GM21723 (cell line): ENCODE results near the gene REEP1.
"Not testable (repeated sequence)": the region's sequence is repeated elsewhere in the genome, so short reads cannot be mapped to it uniquely, and the experiment has no call there.

Experiments used
- ATAC-seq: cut with Tn5 transposase; IDR thresholded peaks from one replicate; pipeline ENCODE4 v1.9.1; 2021; ENCODE audit warnings: mild to moderate bottlenecking, moderate library complexity; ENCODE audit not compliant: unreplicated experiment

REEP1 gene

DNA sequence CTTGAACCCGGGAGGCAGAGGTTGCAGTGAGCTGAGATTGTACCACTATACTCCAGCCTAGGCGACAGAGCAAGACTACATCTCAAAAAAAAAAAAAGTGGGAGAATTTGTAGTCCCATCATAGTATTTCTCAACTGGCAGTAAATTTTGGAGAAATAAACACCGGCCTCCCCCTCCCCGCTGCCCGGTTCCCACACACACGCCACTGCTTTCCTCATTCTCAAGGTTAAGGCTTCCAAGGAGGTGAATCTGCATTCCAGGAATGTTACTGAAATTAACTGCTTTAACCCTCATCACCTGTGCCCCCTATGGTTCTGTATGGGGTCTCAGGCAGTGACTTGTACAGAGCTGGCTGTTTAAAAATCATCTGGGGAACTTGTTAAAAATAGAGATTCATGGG, 88.2 kb downstream of the REEP1 start:
- no peak for ATAC-seq

DNA sequence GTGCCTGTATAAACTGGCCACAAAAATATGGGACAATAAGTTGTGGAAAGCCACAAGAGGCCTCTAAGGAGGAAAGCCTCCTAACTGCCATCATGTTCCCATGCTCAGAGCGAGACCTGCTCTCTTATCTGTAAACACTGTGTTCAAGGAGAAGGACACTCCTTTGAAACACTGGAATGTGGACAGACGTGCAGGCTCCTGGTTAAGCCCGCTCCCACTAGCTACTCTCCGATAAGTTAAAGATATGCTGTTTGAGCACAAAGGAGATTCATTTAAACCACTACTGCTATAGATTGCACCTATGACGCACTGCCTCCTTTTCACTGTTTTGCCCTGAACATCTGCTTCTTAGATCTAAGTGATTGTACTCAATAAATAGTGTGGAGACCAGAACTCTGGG, 92.2 kb downstream of the REEP1 start:
- ATAC-seq = not testable (repeated sequence)

DNA sequence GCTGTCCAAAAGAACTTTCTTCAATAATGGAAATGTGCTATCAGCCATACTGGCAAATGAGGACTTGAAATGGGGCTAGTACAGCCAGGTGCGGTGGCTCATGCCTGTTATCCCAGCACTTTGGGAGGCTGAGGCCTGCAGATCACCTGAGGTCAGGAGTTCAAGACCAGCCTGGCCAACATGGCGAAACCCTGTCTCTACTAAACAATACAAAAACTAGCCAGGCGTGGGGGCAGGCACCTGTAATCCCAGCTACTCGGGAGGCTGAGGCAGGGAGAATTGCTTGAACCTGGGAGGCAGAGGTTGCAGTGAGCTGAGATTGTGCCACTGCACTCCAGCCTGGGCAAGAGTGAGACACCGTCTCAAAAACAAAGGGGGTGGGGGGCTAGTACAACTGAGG, 92.6 kb downstream of the REEP1 start:
- not testable (repeated sequence) for ATAC-seq

DNA sequence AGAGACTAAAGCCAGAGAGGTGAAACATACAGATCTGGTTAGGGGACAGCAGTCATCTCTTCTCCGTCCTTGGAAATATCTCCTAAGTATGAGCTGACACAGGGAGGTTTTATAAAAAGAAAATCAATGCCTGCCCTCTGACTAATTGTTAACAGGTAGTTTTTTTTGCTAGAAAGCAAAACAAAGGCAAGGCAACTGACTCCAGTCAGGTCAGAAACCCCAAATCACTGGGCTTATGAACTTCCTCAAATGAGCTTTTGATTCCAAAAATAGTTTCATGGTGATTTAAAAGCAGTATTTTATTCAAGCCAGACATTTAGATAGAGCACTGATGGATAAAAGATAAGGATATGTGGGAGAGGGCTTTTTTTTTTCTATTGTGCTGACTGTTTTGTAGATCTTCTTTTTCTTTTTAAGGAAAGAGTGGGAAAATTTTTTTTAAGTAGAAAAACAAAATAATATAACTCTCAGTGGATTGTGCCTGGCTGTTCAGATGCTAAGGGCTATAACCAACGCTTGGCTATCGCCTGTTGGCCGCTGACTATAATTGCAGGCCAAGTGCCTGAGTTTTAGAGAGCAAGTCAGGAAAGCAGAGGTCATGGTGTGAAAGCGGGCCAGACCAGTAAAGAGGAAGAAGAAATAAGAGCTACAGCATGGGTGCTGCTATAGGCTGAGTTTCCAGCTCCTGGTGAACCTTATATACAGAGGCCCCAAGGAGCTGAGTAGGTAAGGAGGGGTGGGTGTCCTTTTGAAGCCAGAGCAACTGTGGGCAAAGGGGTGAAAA, 93.3 kb downstream of the REEP1 start:
- ATAC-seq = no peak

DNA sequence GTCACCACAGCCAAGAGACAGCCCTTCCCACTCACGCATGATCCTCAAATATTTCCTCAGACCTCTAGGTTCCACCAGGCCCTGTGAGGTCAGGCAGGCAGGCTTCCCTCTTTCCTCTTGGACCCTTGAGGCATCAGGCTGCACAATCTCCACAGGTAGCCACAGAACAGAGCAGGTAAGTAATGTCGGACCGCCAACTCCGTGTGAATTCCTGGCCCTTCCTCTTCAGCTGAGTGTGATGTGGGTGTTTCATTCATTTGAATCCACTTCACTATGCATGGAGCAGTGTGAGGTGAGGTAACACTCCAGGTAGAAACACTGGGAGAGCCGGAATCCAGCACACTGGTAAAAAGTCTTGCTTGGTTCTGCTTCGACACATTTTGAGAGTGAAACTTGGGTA, 94.2 kb downstream of the REEP1 start:
- no peak for ATAC-seq

DNA sequence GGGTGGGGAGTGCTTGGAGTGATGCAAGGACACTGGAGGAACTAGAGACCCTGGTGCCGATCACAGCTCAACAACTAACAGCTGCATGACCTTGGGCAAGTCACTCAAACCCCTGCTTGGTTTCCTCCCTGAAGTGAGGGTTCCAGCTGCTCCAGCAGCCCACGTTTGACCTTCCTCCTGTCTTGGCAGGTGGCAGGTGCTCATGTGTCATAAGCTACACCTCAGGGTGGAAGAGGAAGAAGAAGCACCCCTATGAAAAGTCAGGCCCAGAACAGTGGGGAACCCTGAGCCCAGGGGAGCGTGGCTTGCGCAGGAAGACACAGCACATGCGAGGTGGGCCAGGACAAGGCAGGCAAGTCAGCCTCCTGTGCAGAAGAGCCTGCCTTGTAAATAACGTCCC, 95.8 kb downstream of the REEP1 start:
- ATAC-seq = no peak

DNA sequence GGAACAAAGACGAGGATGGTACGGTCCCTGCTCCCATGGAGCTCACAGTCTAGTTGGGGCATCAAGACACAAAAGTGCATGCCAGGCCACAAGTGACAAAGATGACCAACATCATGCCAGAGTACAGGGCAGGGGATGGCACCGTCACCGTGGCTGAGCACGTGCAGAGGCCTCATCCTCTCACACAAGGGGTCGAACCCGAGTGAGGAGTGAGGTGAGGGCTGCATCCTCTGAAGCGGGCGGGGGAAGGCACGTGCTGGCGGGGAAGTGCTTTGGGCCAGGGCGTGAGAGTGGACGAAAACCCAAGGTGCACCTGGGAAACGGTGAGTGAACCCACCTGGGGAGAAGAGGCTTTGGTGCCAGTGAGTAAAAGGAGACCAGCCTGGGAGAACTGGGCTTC, 97.2 kb downstream of the REEP1 start:
- ATAC-seq = no peak

DNA sequence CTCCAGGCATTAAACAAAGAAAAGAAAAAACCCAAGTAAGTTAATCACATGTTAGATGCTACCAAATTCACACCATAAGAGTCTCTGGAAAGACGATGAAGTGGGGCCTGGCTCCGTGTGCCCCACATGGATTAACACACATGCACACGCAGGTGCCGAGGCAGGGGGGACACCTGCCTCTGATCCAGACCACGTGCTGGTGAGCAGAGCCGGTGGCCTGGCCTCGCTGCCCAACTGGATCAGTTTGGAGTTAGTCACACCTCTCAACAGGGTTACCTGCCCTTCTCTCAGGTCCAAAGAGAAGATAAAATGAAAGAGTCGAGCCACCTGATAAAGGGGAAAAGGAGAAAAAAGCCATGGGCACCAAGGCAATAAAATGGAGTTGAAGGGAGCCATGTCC, 97.7 kb downstream of the REEP1 start:
- ATAC-seq = no peak

DNA sequence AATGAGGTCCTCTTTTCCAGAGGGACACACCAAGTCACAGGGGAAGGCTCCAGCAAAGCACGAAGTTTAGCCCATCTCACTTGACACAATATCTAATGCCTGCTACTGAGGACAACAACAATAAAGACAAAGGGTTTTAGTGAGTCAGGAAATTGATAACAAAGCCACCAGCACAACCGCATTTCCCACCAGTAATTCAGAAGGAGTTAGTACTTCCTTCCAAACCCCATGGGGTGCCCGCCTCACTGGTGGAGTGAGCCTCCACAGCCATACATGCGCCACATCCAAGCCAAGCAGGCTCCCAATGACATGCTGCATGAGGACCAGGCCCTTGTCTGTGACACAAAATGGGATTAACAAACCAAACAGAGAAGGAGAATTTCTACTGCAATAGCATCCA, 98.1 kb downstream of the REEP1 start:
- no peak for ATAC-seq

DNA sequence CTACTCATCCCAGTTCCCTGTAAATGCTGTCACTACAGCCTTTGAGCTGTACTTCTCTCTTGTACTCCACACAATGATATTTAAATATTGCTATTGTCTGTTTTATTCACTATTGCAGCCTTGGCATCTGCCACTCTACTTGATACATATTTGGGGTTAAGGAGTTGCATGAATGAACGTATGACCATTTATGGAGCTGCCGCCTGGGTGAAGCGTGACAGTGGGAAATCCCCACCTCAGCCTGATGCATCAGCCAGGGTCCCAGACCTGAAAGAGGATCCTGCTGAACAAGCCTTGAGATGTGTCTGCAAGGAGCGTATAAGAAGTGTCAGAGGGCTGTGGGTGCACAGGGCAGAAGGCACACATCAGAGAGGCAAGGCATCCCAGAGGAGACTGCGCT, 99.1 kb downstream of the REEP1 start:
- peak; percentile 86 for ATAC-seq

DNA sequence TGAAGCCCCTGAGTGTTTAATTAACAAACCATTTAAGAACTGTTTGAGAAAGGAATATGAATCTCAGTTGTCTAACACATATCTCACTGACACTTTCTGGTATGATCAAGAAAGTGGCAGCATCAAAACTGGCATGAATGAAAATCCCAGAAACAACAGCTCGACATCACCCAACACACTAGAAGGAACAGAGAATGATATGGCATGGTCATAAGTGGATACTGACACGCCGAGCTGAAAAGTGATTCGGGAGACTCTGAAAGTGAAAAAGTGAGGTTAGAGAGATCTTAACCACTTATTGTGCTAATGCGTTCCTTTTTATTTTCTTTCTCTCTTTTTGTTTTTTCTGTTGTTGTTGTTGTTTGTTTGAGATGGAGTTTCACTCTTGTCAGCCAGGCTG, 100.3 kb downstream of the REEP1 start:
- no peak for ATAC-seq

DNA sequence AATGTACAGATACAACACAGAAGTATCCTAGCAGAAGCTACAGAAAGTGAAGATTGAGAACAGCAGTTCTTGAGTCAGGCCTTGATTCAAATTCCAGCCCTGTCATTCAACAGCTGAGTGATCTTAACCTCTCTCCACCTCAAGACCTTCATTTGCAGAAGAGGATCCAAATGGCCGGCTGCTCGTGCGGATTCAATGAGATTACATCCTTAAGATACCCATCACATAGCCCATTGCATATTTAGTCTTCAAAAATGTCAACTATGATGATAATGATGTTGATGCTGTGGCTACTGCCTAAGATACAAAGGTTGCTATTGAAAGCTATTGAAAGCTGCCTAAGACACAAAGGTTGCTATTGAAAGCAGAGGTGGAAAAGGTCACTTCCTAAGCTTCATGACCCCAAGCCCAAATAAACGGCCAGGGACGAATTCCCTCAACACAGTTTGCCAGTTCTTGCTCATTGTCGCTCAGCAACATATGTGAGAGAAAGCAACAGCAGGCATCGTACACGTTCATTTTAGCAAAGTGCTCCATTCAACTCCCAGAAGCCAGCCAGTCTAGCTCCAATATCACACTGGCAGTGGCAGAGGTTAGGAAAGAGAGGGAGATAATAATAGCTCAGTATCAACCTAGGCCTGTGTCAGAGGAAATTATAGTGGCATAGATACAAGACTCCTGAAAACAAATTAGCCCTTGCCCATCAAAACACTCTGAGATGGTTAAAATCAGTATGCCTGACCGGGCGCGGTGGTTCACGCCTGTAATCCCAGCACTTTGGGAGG, 102.0 kb downstream of the REEP1 start:
- ATAC-seq = no peak

DNA sequence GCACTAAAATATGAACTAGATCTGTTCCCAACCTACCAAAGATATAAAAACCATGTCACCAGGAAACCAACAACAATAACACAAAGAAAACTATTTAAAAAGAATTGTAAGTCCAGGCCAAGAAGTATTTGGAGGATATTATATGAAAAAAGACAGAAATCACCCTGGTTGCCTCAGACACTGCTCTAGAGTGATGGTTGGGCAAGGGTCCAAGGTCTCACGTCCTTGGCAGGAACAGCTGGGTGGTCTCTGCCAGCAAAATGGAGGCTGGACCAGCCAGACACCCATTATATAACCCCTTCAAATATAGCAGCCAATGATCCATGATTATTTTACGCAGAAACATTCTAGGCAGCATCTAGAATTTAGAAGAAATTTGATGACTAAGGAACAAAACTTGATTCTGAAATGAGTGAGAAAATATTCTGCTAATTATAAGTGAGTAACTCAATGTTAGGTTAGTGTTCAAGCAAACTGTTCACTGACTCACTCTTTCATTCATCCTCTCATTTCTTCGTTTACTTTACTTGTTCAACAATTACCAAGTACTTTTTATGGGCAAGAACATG, 102.8 kb downstream of the REEP1 start:
- no peak for ATAC-seq

DNA sequence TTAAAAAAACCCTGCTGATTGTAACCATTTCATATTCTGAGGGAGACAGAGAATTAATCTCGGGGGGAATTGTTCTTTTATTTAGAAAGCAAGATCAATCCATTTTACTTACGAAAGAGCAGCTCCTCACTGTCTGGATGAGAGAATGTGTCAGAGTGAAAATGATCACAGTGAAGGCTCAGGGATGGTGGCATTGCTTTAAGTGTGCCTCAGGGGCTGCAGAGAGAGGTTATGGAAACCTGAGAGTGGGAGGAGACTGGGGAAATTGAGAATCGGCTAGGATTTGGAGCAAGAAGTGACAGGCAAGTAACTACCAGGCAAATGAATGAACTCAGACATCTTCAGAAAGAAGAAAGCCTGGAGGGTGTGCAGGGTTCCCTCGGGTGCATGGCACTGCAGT, 104.0 kb downstream of the REEP1 start:
- ATAC-seq = no peak

DNA sequence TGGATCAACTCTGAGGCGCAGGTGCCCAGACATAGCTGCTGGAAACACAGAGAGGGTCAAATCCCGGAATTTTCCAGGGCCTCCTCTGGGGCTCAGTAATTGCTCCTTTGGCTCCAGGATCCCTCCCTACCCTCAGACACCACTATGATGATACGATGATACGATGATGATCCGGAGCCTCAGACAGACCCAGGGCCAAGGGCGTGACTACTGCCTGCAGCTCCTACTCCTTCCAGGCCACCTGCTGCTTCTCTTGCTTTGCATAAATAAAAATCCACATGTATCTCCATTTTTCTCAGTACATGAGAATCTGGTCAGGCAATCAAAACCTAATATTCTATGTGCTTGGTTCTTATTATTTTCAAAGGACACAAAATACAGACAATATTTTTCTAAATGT, 104.5 kb downstream of the REEP1 start:
- ATAC-seq = no peak

DNA sequence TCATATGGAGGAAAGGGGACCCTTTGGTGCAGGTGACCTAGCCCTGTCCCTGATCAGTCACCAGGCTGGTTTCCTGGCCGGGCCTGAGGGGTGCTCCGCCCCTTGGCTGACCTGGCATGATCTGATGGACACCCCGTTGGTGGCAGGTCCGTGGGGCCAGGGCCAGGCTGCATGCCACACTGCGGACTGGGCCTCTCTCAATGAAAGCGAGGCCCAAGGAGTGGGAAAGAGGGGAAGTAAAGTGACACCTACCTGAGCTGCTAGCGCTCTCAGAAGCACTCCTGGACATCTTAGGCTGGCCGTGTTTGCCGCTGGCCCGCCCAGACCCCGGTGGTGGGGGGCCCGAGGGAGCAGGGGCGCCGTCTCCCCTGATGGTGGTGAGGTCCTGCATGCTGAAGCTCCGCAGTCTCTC, 105.0 kb downstream of the REEP1 start:
- no peak for ATAC-seq

DNA sequence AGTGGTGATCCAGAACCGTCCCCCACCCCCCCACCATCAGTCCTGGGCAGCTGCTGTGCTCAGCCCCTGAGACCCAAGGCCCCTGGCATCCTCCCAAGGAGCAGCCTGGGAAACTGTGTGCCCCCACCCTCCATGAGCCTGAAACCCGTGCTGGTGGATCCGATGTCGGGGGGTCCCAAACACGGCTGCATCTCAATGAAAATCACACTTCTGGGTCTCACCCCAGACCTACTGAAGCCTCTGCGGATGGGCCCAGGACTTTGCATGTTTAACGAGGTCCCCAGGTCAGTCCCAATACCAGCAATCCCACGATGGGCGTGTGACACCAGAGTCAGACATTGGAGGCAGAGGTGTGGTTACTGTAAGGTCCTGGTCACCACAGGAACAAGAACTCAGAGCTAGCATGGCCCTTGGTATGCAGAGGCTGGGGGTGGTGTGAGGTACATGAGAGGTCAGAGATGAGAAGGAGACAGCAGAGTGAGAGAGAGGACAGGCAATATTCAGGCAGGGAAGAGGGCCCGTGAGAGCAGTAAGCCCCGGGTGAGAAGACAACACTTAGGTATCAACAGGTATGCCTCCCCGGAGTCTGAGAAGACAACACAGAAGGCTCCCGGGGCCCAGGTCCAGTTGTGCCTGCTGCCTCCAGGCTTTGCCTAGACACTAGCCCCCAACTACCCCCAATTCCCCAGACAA, 105.6 kb downstream of the REEP1 start:
- ATAC-seq = no peak

DNA sequence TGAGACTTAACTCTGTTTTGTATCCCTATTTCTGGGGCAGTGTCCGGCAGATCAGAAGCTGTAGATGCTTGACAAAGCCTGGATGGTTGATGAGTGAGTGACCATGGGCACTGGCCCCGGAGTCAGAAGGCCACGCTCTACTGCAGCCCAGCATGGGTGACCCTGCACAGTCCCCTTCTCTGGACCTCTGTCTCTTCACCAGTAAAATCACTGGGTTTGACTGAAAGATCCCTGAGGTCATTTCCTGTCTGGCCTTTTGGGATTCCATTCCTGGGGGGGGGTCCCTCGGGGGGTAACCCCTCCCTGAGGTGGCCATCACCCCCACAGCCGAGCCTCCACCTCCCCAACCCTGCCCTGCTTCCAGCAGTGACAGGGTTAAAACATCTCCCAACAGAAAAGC, 106.5 kb downstream of the REEP1 start:
- ATAC-seq = no peak

DNA sequence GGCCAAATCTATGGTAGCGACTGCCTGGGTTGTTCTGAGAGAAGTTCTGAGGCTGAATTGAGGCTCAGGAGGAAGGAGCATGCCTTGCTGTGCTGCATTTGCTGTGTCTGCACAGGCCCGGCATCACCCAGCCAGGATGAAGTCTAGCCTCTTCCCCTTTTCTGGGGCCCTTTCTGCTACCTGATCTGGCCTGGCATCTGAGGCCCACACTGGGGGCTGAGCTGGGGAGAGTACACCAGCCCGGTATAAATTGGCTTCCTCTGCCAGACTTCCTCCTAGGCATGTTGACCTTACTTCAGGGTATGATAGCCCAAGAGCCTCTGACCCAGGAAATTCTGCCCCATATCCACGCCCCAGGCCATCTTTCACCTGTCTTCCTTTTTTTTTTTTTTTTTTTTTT, 108.2 kb downstream of the REEP1 start:
- no peak for ATAC-seq

DNA sequence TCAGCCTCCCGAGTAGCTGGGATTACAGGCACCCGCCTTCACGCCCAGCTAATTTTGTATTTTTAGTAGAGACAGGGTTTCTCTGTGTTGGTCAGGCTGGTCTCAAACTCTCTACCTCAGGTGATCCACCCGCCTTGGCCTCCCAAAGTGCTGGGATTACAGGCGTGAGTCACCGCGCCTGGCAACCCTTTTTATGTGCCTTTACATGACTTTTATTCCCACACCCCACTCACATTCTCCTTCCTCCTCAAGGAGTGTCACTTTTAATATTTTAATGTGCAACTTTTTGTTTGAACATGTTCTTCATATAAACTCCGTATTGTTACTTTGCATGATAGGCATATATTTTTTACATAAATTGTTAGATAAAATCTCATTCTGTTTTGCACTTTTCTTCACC, 108.9 kb downstream of the REEP1 start:
- not testable (repeated sequence) for ATAC-seq

DNA sequence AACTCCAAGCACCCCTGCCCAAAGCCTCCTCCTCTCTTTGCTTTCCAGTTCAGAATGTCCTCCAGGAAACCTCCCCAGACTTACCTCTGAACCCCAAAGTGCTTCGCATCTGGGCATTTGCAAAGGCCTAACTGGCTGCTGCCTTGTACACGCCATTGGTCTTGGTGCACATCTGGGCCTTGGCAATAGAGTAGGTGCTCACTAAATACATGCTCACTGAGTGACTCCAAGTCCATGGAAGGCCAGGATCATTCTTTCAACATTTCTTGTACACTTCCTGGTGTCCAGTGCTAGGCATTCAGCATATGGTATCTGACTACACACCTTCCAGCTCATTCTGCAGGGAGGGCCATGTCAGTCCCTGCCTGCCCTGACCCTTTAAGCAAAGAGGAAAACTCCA, 109.7 kb downstream of the REEP1 start:
- no peak for ATAC-seq
